ENCODE results near the gene NPAS2.

The NPAS2 gene

DNA sequence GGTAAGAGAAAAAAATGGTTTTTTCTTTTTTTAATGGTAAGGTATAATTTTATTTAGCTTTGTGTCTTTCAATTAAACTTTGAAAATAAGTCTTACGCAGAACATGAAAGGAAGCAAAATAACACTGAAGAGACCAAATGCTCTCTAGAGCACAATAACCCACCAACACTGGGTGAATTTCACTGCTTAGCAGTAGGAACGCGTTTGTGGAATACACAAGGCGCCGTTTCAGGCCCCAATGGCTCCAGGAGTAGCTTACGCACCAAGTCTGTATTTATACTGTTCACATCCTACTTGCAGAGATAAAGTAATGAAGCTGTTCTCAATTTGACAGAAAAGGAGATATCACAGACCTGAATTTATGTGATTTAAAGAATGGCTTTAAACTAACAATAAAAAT lies 205.6 kb downstream of the NPAS2 start:
- DNase-seq: no peak

DNA sequence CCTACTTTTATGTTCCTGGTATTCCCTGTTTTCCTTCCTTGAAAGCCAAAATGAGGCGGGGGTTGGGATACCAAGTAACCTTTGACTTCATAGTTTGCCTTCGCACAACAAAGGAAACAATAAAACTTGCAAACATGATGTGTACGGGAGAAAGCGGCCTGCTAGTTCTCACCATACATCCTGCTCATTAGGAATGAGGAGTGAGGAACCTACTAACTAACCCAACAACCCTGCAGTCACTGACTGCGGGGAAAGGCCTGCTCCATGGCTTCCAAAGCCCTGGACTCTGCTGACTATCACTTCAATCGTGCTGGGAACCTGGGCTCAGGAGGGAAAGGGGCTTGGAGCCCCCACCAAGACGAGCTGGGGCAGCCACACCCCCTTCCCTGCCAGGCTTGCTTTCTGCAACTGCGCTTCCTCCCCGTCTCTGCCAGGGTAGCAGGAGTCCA lies 206.3 kb downstream of the NPAS2 start:
- no peak for DNase-seq

- no peak for DNase-seq
These were observed 207.1 kb downstream of the NPAS2 start for GRCh38 chr2:101026923-101027469.

- DNase-seq: no peak
These were observed 207.9 kb downstream of the NPAS2 start for GRCh38 chr2:101027852-101028251.

DNA sequence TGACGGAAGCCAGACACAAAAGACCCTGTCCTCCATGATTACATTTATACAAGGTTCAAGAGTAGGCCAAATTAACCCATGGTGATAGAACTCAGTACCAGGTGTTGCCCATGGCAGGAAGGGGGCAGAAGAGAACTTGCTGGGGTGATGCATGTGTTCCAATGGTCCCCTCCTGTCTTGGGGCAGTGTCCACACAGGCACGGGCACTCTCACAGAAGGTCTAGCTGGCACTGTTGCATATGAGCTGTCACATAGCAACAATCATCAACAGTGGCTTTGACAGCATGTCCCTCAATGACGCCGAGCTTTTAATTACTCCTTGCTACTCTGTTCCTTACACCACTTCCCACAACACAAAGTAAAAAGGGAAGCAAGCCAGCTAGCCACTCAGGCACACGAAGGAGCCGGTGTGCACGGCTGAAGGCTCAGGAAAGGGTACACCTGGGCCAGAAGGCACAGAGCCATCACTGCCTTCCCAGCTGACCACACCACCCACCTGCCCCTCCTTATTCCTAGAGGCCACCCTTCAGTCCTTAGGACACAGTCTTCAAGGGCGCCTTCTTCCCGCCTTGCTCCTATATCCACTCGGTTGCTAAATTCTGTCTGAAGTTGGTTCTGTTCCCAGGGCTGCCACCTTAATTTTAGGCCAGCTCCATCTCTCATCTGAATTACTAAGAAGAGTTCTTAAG lies 211.1 kb downstream of the NPAS2 start:
- DNase-seq: no peak

DNA sequence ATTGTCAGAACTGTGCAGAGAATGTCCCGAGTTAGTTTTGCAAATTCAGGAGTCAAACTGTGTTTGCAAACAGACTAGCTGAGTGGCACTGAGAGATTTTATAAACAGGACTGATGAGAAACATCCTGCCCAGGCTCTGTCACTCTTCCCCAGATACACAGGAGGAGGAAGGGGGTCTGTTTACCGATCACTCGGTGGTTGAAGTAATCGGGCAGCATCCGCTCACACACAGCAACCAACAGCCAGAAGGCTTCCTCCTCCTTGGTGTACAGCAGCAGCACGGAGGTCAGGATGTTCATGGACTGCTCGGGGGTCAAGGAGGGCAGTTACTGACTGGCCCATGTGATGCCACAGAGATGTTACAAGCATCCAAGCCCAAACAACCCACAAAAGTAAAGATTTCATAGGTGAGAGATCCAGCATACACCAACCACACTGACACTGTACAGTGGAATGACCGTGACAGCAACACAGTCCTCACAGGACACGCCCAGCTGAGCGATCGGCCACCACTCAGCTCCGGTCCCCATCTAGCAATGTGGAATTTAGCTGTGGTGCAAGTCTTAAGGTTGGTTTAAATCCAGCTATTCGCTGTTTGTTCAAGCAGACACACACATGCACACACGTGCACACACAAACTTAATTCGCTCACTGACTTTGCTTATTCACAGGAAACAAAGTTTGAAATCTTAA lies 212.3 kb downstream of the NPAS2 start:
- DNase-seq: no peak

GRCh38 chr2:101036562-101036961 lies 216.6 kb downstream of the NPAS2 start:
- DNase-seq: no peak

DNA sequence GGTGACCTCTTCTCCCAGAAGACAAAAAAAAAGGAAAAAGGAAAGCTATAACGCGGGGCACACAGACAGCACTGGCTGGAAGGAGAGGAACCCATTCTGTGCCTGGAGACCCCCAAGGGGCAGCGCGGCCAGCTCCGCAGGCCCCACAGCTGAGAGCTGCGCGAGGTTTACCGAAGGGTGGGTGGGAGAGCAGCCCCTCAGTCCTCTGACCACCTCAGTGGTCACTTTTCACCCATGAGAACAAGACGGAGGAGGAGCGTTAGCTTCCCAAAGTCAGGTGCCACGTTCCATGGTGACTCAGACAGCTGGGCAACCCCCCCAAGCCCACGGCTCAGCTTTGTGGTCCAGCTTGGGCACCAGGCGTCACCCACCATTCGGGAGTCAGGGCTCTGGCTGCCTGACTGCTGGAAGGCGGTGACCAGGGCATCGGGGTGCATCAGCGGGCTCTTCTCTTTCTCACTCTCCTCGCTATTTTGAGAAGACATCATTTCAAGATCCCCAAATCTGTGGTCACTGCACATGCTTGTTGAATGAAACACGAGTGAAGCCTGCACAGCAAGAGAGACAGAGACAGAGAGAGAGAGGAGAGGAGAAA lies 217.3 kb downstream of the NPAS2 start:
- DNase-seq: no peak

- DNase-seq: no peak
These were observed 218.7 kb downstream of the NPAS2 start for GRCh38 chr2:101038455-101039255.

- DNase-seq: no peak
These were observed 220.1 kb downstream of the NPAS2 start for GRCh38 chr2:101040072-101040471.

- no peak for DNase-seq
These were observed 220.8 kb downstream of the NPAS2 start for GRCh38 chr2:101040761-101041160.

DNA sequence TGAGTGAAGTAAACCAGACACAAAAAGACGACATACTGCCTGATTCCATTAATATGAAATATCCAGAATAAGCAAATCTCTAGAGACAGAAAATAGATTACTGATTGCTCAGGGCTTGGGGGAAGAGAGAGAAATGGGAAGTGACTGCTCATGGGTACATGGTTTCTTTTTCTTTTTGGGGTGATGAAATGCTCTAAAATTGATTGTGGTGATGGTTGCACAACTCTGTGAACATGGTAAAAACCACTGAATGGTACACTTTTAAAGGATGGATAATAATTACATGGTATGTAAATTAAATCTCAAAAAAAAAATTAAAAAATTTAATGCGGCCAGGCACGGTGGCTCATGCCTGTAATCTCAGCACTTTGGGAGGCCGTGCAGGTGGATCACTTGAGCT lies 221.5 kb downstream of the NPAS2 start:
- no peak for DNase-seq

- no peak for DNase-seq
These were observed 225.4 kb downstream of the NPAS2 start for GRCh38 chr2:101045330-101045729.

Measured in effector CD8-positive, alpha-beta T cell (primary cell).